Measurements from ENCODE around the gene UFC1.
A peak's percentile ranks its signal among the peaks of the same experiment; 100 is the strongest.

Gene UFC1

DNA sequence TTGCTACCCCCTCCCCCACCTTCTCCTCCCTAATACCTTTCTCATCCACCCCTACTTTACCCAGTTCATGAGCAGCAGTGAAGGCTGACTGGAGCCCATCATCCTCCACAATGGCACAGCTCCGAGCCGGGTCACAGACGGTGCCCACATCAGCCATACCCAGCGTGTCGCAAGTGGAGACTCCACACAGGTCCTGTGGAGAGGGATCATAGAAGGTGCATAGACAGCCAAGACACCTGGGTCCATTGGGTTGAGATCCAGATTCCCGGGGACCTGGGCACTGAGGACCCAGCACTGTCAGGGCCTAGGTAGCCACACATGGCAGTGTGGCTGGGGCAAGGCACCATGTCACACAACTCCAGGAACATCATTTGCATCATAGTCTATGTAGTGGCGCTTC, 42.3 kb downstream of the UFC1 start:
- DNase-seq, result no peak

DNA sequence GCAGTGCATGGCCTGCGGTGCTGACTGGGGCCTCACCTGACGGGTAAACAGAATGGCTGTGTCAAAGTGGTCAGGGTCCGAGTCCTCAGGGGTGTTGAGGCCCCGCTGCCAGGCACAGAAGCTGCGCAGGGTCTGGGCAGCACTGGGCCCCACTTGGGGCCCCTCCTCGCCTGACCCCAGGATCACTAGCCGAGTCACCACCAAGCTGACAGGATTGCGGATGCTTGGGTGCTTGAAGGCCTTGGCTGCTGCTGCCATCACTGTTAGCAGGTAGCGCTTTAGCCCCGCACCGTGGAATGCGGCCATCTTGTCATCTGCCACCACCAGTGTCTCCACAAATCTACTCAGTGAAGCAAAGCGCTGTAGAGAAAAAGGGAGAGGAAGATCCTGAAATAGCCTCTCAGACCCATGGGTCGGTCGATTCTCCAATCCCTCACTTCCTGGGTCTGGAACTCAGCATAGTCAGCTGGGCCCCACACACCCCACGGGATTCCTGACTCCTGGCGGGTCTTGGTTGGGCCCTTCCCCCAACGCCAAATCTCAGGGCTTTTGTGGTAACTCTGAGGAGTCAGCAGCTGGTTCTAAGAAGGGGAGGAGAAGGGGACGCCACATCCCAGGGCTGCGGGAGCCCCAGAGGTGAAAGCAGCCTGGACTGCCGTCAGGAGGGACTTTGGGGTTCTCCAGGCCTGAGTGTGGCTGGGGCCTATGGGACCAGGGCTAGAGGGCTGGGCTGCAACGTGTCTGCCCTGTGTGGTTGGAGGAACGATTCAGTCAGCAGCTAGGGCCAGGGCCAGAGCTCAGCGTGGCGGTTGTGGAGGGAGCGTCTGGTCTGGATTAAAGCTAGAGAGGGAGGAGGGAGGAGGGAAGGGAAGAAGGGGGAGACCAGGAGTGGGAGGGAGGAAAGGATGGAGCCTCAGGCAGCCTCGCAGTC, 43.0 kb downstream of the UFC1 start:
- no peak for DNase-seq

DNA sequence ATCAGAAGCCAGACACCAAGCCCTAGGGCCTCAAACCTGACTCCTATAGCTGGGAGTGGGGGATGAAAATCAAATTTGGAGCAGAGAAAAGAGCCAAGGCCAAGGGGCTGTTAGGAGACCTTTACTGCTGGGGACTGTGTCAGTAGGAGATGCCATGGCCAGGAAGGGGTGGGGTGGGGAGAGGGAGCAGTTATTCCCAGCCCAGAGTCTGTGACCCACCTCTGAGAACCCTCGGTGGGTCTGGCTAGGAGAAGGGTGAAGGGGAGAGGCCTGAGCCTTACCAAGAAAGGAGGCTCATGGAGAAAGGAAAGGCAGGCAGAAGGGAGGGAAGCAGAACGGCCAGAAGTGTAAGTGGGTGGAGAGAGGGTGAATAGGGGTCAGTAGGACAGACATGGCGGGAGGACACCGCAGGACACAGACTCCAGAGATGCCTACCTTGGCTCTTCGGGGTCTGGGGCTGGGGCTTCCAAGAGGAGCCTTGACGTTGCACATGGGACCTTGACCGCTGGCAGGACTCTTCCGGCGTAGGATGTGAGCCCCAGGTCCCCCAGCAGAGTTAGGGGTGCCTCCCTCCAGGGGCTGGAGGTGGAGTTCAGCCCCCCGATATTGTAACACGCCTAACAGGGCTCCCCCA, 43.9 kb downstream of the UFC1 start:
- no peak for DNase-seq

DNA sequence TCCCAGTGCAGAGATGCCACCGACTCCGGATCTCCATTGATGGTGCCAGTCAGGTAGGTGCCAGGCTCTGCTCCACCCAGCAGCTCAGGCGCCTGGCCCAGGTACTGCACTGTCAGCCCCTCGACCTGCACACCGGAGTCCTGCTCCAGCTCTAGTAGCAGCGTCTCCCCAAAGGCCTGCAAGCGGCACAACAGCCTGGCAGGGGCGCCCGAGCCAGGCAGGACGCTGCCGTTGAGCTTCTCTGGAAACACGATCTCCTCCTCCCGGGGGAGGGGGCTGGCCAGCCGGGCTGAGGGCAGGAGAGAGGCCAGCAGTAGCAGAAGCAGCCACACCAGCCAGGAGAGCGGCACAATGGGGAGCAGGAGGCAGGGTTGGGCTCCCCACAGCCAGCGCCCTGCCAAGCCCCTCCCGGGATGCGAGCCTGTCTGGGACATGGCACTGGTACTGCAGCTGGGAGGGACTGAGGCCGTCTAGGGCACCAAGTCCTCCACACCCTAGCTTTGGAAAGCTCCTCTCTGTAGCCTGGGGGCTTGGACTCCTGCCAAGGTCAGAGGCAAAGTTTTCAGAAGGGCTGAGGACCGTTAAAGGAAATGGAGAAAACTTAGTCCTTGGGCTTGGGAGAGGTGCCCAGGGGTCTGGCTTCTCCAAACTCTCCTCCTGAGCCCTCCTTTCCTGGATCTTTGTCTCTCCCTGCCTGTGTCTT, 44.6 kb downstream of the UFC1 start:
- peak in 1 of 2 experiments; percentile 42 for DNase-seq

DNA sequence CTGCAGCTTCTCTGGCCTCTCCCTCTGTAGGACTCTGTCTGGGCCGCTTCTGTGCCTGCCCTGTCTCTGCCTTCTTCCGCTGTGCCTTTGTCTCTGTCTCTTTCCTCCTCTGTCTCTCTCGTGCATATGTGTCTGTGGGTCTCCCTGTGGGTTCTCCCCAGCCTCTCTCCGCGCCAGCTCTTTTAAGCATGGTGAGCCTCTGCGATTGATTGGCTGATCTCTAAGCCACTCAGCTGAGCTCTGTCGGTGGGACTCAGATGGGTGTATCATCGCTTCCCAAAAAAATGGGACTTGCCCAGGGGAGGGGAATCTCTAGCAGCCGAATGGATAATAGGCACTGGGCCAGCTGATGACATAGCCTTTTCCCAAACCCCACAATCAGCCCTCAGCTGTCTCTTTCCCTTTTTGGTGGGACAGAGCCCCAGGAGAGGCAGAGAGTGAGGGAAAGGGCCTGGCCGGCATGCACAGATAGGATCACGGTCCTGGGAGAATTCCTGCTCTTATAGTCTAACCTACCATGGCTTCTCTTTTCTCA, 45.2 kb downstream of the UFC1 start, which contains the start of gene ADAMTS4:
TSS of gene ADAMTS4 (minus strand) at position 158 of the 535 bp plus-strand sequence. CDS start 427 bp downstream, outside the sequence.
- no peak for DNase-seq

DNA sequence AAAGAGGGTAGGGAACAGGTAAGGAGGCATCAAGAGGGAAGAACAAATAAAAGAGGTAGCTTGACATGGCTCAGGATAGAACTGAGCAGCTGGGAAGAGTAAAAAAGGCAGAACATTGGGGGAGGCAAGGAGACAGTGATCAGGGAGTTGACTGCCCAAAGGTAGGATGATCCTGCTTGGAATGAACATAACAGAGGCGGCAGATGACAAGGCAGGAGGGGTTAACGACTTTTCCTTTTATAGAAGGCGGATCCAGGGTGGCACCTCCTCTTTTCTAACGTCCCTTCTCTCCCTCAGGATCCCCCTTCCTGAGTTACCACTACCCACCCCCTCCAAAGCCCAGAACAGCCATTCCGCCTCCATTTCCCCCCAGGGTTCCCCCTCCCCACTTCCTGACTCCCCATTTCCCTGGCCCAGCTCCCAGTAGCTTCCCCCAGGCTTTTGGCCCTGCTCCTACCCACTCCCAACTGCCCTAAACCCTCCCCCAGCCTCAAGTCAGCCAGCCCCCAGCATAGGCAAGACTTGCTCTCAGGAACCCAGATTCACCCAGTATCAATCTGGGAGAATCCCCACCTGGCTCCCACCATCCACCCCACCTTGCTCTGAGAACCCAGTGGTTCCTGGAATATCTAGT, 45.8 kb downstream of the UFC1 start:
- DNase-seq, result no peak

DNA sequence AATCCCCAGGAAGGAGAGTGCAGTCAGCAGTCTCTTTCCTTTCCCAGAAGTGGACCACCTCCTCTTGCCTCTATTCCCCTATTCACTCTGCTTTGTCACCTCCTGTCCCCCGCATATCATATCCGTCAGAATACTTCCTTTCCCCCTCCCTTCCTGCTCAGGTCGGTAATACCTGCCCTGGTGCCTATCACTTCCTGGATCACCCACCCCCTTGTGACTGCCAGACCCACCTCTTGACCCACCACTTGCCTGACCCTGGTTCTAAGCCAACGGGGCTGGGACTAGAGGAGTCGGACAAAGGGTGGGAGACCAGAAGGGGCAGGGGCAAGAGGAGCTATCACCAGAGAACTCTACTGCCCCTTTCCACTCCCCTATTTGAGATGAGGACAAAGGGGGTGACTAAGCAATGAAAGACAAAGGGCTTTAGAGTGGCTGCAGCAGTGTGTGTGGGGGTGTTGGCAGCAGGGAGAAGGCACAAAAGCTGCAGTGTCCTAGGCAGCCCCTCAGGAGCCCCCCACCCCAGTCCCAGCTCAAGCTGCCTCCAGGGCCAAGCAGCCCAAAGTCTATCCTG, 46.7 kb downstream of the UFC1 start:
- DNase-seq, result no peak

DNA sequence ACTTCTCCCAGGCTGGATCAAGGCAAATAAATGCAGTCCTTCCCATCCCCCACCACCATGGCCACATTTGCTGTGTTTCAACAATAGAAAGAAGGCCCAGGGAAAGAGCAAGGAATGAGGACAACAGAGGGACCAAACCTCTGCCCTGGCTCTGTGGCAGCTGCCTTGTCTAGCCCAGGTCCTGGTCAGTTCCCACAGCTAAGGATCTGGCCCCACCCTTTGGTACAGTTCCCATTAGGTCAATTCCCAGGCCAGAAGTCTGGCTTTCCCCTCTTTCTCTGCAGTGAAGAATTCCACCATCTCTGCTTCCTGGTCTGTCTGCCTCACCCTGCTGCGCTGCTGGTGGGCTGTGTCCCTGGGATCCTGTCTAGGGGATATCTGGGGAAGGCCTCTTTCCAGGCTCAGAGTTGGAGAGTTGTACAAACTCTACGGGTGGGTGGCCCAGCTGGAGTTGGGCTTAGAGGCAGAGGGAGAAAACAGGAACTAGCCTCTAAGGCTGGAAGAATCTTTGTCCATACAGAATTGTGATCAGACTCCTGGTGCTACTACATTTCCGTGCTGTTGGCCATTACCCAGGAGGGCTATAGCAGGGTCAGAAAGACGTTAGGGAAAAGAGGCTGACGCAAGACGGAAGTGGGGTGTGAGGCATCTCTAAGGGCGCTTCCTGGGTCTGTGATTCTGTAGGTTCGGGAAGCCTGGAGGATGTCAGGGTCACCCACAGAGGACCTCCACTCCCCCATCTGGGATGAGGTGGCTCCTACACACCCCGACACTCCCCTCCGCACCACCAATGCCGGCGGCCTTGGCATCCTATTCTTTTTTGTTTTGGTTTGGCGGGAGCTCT, 47.4 kb downstream of the UFC1 start:
- DNase-seq, result no peak

DNA sequence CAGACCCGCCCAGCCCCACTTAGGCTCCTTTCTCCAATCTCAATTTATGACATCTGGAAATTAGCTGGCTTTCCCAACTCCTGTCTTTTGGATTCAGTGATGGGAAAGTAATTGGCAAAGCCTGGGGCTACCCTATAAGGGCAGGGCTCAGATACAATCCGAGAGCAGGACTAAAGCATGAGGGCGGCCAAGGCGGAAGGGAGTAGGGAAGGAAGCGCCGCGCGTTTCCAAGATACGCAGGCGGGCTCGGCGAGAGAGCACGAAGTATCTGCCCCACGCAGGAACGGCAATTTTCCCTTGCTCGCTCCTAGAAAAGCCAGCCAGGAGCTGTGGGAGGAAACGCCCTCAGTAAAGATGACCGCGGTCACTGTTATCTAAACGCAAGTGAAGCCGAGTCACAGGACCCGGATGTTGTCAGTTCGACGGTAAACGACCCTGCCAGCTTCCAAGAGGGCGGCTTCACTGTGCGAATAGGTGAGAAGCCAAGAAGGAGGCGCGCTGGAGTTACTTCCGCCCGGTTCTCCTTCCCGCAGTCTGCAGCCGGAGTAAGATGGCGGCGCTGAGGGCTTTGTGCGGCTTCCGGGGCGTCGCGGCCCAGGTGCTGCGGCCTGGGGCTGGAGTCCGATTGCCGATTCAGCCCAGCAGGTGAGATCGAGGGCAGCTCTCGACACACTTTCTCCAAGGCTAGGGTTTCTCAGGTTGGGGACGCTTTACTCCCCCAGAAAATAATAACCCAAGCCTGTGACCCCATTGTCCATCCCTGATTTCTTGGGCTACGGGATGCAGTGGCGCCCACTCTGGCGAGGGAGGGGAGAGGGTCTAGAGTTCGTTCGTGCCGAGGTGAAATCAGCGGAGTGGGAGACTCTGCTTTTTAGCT, 48.3 kb downstream of the UFC1 start, which contains the start of gene NDUFS2:
TSS of gene NDUFS2 (plus strand) at position 532 of the 877 bp plus-strand sequence. CDS start at position 551, 19 bp downstream.
- peak; percentile 99 to 100 for DNase-seq

DNA sequence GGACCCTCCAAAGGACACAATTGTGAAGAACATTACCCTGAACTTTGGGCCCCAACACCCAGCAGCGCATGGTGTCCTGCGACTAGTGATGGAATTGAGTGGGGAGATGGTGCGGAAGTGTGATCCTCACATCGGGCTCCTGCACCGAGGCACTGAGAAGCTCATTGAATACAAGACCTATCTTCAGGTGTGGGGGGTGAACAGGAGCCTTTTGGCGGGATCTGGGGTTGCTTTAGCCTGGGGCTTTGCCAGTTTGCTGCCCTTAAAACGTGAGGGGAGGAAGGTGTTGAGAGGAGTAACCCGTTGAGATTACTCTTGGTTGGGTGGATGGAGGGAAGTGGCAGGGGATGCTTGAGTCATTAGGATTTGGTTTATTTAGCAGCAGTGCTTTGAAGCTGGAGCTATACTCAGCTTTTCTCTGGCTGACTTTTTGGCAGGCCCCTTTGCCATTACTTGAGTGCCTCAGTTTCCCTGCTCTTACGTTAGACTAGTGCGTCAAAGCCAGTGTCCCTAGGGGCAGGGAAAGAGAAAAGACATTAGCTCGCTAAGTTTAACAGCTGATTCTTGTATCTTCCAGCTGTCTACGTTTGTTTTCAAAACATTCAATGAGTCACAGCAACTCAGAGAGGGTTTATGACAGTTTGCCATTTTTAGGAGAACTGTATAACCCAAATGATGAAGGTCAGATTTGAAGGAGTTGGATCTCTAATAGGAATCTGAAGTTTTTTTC, 52.8 kb downstream of the UFC1 start:
- DNase-seq, result no peak

DNA sequence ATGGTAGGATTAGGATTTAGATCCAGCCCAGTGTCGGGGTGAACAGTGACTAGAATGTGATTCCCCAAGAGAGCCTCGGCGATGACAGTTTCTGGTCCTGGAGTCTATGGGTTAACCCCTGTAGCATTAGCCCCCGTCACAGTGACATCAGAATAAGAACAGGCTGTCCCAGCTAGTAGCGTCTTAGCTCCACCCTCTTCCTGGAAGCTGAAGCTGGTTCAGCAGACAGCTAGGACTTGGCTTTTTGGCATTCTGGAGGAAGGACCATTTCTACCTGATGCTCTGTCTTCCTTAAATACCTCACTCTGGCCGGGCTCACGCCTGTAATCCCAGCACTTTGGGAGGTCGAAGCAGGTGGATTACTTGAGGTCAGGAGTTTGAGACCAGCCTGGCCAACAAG, 53.4 kb downstream of the UFC1 start:
- DNase-seq, result no peak
